OCI-LY3 (cell line): ENCODE results near the gene ZNF285.
"Not testable (repeated sequence)": the region's sequence is repeated elsewhere in the genome, so short reads cannot be mapped to it uniquely, and the experiment has no call there.

ENCODE experiments used
- CTCF ChIP-seq: fragments of 200-600, 300-600 bp; sonication (generic); IDR thresholded peaks from 2 replicates; pipeline ENCODE4 v1.5.1; 2014; ENCODE audit warnings: antibody characterized with exemption, low read length, low read depth
- EZH2phosphoT487 ChIP-seq: fragments of 200-600 bp; shearing (Covaris generic); IDR thresholded peaks from 2 replicates; pipeline ENCODE4 v1.6.1; 2018; ENCODE audit warnings: antibody characterized with exemption, mixed run types, low read depth

GRCh38 chr19:44334639-44335038 is 66.8 kb downstream of the ZNF285 start:
- not testable (repeated sequence) for TF ChIP-seq CTCF, EZH2phosphoT487
